Measurements from ENCODE around the gene BRD4. TPM values are rescaled to one million over a fixed set of nuclear protein-coding genes. Genes with fewer than 3 reads are reported as not detected.
A peak's percentile ranks its signal among the peaks of the same experiment; 100 is the strongest.

The BRD4 gene
- total and polyA plus RNA-seq, 2 of the 13 experiments (the other 11 are each of a cell fraction or from before 2014, with no cell fraction given): 10.5 to 11.4 TPM

- TF ChIP-seq GFI1 (CRISPR knock-in tag; IDR thresholded peaks at IDR 0.05; ENCODE audit: borderline replicate concordance) (no peak), CBFB (CRISPR knock-in tag; IDR thresholded peaks at IDR 0.05) (no peak), RBAK (CRISPR knock-in tag; IDR thresholded peaks at IDR 0.05) (no peak), NCOR1 (IDR thresholded peaks at IDR 0.05; ENCODE audit: borderline replicate concordance, low read length) (no peak), ZFP36L1 (CRISPR knock-in tag; IDR thresholded peaks at IDR 0.05) (no peak), MTF1 (CRISPR knock-in tag; IDR thresholded peaks at IDR 0.05) (no peak), ZNF225 (CRISPR knock-in tag; IDR thresholded peaks at IDR 0.05) (0 out of 2 replicates have a peak, but pooled peaks have one; percentile 43), ZNF3 (CRISPR knock-in tag; IDR thresholded peaks at IDR 0.05) (no peak), CHD2 (IDR thresholded peaks at IDR 0.05; ENCODE audit: low read depth, low read length) (0 out of 2 replicates have a peak, but pooled peaks have one; percentile 24), ZFP1 (CRISPR knock-in tag; IDR thresholded peaks at IDR 0.05) (no peak), ZNF777 (CRISPR knock-in tag; IDR thresholded peaks at IDR 0.05) (no peak), RARA (CRISPR knock-in tag; IDR thresholded peaks at IDR 0.05) (0 out of 2 replicates have a peak, but pooled peaks have one; percentile 1), GPN1 (CRISPR knock-in tag; IDR thresholded peaks at IDR 0.05; ENCODE audit: borderline replicate concordance) (no peak), ZNF883 (CRISPR knock-in tag; IDR thresholded peaks at IDR 0.05; ENCODE audit: not compliant biosample characterization) (no peak), FOXM1 (CRISPR knock-in tag; IDR thresholded peaks at IDR 0.05) (no peak), ZNF556 (CRISPR knock-in tag; IDR thresholded peaks at IDR 0.05; ENCODE audit: borderline replicate concordance) (no peak), MTERF4 (CRISPR knock-in tag; IDR thresholded peaks at IDR 0.05) (no peak), PHF21A (CRISPR knock-in tag; IDR thresholded peaks at IDR 0.05) (no peak), ZNF180 (CRISPR knock-in tag; IDR thresholded peaks at IDR 0.05; ENCODE audit: borderline replicate concordance, low read depth) (no peak), ZBTB21 (CRISPR knock-in tag; IDR thresholded peaks at IDR 0.05) (no peak), SAP130 (CRISPR knock-in tag; IDR thresholded peaks at IDR 0.05; ENCODE audit: low read depth) (peak; percentile 66; the same call in 1 of the 2 replicates), ZNF33B (CRISPR knock-in tag; IDR thresholded peaks at IDR 0.05) (no peak), NFRKB (IDR thresholded peaks at IDR 0.05) (no peak), SNRNP70 (IDR thresholded peaks at IDR 0.05; ENCODE audit: low read depth, low read length) (no peak), ZIK1 (CRISPR knock-in tag; IDR thresholded peaks at IDR 0.05; ENCODE audit: borderline replicate concordance, low read depth) (no peak)
- TF ChIP-seq, protein P1, sequence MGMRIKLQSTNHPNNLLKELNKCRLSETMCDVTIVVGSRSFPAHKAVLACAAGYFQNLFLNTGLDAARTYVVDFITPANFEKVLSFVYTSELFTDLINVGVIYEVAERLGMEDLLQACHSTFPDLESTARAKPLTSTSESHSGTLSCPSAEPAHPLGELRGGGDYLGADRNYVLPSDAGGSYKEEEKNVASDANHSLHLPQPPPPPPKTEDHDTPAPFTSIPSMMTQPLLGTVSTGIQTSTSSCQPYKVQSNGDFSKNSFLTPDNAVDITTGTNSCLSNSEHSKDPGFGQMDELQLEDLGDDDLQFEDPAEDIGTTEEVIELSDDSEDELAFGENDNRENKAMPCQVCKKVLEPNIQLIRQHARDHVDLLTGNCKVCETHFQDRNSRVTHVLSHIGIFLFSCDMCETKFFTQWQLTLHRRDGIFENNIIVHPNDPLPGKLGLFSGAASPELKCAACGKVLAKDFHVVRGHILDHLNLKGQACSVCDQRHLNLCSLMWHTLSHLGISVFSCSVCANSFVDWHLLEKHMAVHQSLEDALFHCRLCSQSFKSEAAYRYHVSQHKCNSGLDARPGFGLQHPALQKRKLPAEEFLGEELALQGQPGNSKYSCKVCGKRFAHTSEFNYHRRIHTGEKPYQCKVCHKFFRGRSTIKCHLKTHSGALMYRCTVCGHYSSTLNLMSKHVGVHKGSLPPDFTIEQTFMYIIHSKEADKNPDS (CRISPR knock-in tag; IDR thresholded peaks at IDR 0.05): no peak; the same call in 1 of the 2 replicates
- TF ChIP-seq, protein P2, sequence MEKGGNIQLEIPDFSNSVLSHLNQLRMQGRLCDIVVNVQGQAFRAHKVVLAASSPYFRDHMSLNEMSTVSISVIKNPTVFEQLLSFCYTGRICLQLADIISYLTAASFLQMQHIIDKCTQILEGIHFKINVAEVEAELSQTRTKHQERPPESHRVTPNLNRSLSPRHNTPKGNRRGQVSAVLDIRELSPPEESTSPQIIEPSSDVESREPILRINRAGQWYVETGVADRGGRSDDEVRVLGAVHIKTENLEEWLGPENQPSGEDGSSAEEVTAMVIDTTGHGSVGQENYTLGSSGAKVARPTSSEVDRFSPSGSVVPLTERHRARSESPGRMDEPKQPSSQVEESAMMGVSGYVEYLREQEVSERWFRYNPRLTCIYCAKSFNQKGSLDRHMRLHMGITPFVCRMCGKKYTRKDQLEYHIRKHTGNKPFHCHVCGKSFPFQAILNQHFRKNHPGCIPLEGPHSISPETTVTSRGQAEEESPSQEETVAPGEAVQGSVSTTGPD (CRISPR knock-in tag; IDR thresholded peaks at IDR 0.05): no peak
These were observed 46.3 kb upstream of the BRD4 start (continued) for GRCh38 chr19:15378534-15379082.
